ENCODE data around the gene TUBB6.

TUBB6 gene

GRCh38 chr18:12279781-12280531, 28.1 kb upstream of the TUBB6 start:
- no peaks in the 10 kb centered on the region for H3K36me3 ChIP-seq (ENCODE audit: insufficient read depth, low read length)
- WGBS, result 92% methylated on average over 16 of the region's 16 CpGs
- peak overlapping the region; percentile 72; the same call in 1 of the 2 replicates for H3K9ac ChIP-seq (ENCODE audit: low read depth, low read length)
- H3K27me3 ChIP-seq (ENCODE audit: insufficient read depth, low read length), result no peaks in the 10 kb centered on the region
- no peak overlapping the region for H3K4me3 ChIP-seq (ENCODE audit: low read length)
- H3K9me3 ChIP-seq (ENCODE audit: insufficient read depth, low read depth, low read length), result no peaks in the 10 kb centered on the region
- peak overlapping the region; percentile 86 for H3K27ac ChIP-seq (ENCODE audit: low read depth, low read length)
- H3K4me1 ChIP-seq (ENCODE audit: insufficient read depth, low read length), result peaks cover 23% of the 10 kb centered on the region

- WGBS, result 40% methylated on average over 1 of the region's 1 CpG
- Histone ChIP-seq H3K9ac (ENCODE audit: low read depth, low read length) (no peak overlapping the region), H3K27ac (ENCODE audit: low read depth, low read length) (no peak overlapping the region), H3K4me1 (ENCODE audit: insufficient read depth, low read length) (peaks cover 23% of the 10 kb centered on the region), H3K4me3 (ENCODE audit: low read length) (no peak overlapping the region), H3K27me3 (ENCODE audit: insufficient read depth, low read length) (peaks cover 9% of the 10 kb centered on the region), H3K9me3 (ENCODE audit: insufficient read depth, low read depth, low read length) (no peaks in the 10 kb centered on the region), H3K36me3 (ENCODE audit: insufficient read depth, low read length) (no peaks in the 10 kb centered on the region)
These were observed 26.2 kb upstream of the TUBB6 start for GRCh38 chr18:12281861-12282260.

- H3K4me3 ChIP-seq (ENCODE audit: low read length), result no peak overlapping the region
- no peaks in the 10 kb centered on the region for H3K36me3 ChIP-seq (ENCODE audit: insufficient read depth, low read length)
- WGBS, result 83% methylated on average over 9 of the region's 9 CpGs
- peaks cover 16% of the 10 kb centered on the region for H3K27me3 ChIP-seq (ENCODE audit: insufficient read depth, low read length)
- no peak overlapping the region for H3K9ac ChIP-seq (ENCODE audit: low read depth, low read length)
- no peak overlapping the region for H3K27ac ChIP-seq (ENCODE audit: low read depth, low read length)
- no peaks in the 10 kb centered on the region for H3K9me3 ChIP-seq (ENCODE audit: insufficient read depth, low read depth, low read length)
- H3K4me1 ChIP-seq (ENCODE audit: insufficient read depth, low read length), result peaks cover 23% of the 10 kb centered on the region
These were observed 25.5 kb upstream of the TUBB6 start for GRCh38 chr18:12282442-12283039.

- H3K4me1 ChIP-seq (ENCODE audit: insufficient read depth, low read length), result peaks cover 22% of the 10 kb centered on the region
- no peak overlapping the region for H3K9ac ChIP-seq (ENCODE audit: low read depth, low read length)
- no peaks in the 10 kb centered on the region for H3K36me3 ChIP-seq (ENCODE audit: insufficient read depth, low read length)
- H3K27me3 ChIP-seq (ENCODE audit: insufficient read depth, low read length), result peaks cover 23% of the 10 kb centered on the region
- H3K4me3 ChIP-seq (ENCODE audit: low read length), result no peak overlapping the region
- H3K27ac ChIP-seq (ENCODE audit: low read depth, low read length), result no peak overlapping the region
- 75% methylated on average over 6 of the region's 6 CpGs for WGBS
- no peaks in the 10 kb centered on the region for H3K9me3 ChIP-seq (ENCODE audit: insufficient read depth, low read depth, low read length)
These were observed 24.8 kb upstream of the TUBB6 start for GRCh38 chr18:12283256-12283655.

GRCh38 chr18:12283666-12284065, 24.4 kb upstream of the TUBB6 start:
- peaks cover 27% of the 10 kb centered on the region for H3K27me3 ChIP-seq (ENCODE audit: insufficient read depth, low read length)
- H3K4me3 ChIP-seq (ENCODE audit: low read length), result no peak overlapping the region
- no peak overlapping the region for H3K27ac ChIP-seq (ENCODE audit: low read depth, low read length)
- WGBS, result no CpG with 5 or more reads among the region's 1 CpG
- no peaks in the 10 kb centered on the region for H3K36me3 ChIP-seq (ENCODE audit: insufficient read depth, low read length)
- no peaks in the 10 kb centered on the region for H3K9me3 ChIP-seq (ENCODE audit: insufficient read depth, low read depth, low read length)
- no peak overlapping the region for H3K9ac ChIP-seq (ENCODE audit: low read depth, low read length)
- peaks cover 21% of the 10 kb centered on the region for H3K4me1 ChIP-seq (ENCODE audit: insufficient read depth, low read length)

- WGBS, result 29% methylated on average over 37 of the region's 37 CpGs
These were observed 20.8 kb upstream of the TUBB6 start for GRCh38 chr18:12287131-12287681.

GRCh38 chr18:12287684-12288402, 20.2 kb upstream of the TUBB6 start:
- no peak overlapping the region for H3K27ac ChIP-seq (ENCODE audit: low read depth, low read length)
- H3K36me3 ChIP-seq (ENCODE audit: insufficient read depth, low read length), result no peaks in the 10 kb centered on the region
- no peaks in the 10 kb centered on the region for H3K9me3 ChIP-seq (ENCODE audit: insufficient read depth, low read depth, low read length)
- peaks cover 7% of the 10 kb centered on the region for H3K4me1 ChIP-seq (ENCODE audit: insufficient read depth, low read length)
- 2% methylated on average over 41 of the region's 41 CpGs for WGBS
- peaks cover 40% of the 10 kb centered on the region for H3K27me3 ChIP-seq (ENCODE audit: insufficient read depth, low read length)
- H3K9ac ChIP-seq (ENCODE audit: low read depth, low read length), result peak overlapping the region; percentile 32
- H3K4me3 ChIP-seq (ENCODE audit: low read length), result peak overlapping the region; percentile 59

More at GRCh38 chr18:12287131-12287681, 20.8 kb upstream of the TUBB6 start:
- peaks cover 12% of the 10 kb centered on the region for H3K4me1 ChIP-seq (ENCODE audit: insufficient read depth, low read length)
- H3K36me3 ChIP-seq (ENCODE audit: insufficient read depth, low read length), result no peaks in the 10 kb centered on the region
- no peaks in the 10 kb centered on the region for H3K9me3 ChIP-seq (ENCODE audit: insufficient read depth, low read depth, low read length)
- H3K27ac ChIP-seq (ENCODE audit: low read depth, low read length), result no peak overlapping the region
- peak overlapping the region; percentile 59 for H3K4me3 ChIP-seq (ENCODE audit: low read length)
- H3K27me3 ChIP-seq (ENCODE audit: insufficient read depth, low read length), result peaks cover 40% of the 10 kb centered on the region
- 0 out of 2 replicates have a peak overlapping the region, but pooled peaks have one; percentile 32 for H3K9ac ChIP-seq (ENCODE audit: low read depth, low read length)

- Histone ChIP-seq H3K4me1 (ENCODE audit: insufficient read depth, low read length) (peaks cover 7% of the 10 kb centered on the region), H3K27me3 (ENCODE audit: insufficient read depth, low read length) (peaks cover 40% of the 10 kb centered on the region), H3K9me3 (ENCODE audit: insufficient read depth, low read depth, low read length) (no peaks in the 10 kb centered on the region), H3K36me3 (ENCODE audit: insufficient read depth, low read length) (no peaks in the 10 kb centered on the region), H3K9ac (ENCODE audit: low read depth, low read length) (peak overlapping the region; percentile 31), H3K4me3 (ENCODE audit: low read length) (peak overlapping the region; percentile 59), H3K27ac (ENCODE audit: low read depth, low read length) (no peak overlapping the region)
- WGBS, result 1% methylated on average over 10 of the region's 10 CpGs
These were observed 19.7 kb upstream of the TUBB6 start for GRCh38 chr18:12288403-12288755.

- WGBS, result 77% methylated on average over 1 of the region's 2 CpGs
- H3K9ac ChIP-seq (ENCODE audit: low read depth, low read length), result no peak overlapping the region
- H3K9me3 ChIP-seq (ENCODE audit: insufficient read depth, low read depth, low read length), result no peaks in the 10 kb centered on the region
- peaks cover 40% of the 10 kb centered on the region for H3K27me3 ChIP-seq (ENCODE audit: insufficient read depth, low read length)
- H3K4me1 ChIP-seq (ENCODE audit: insufficient read depth, low read length), result peaks cover 7% of the 10 kb centered on the region
- no peaks in the 10 kb centered on the region for H3K36me3 ChIP-seq (ENCODE audit: insufficient read depth, low read length)
- no peak overlapping the region for H3K27ac ChIP-seq (ENCODE audit: low read depth, low read length)
- no peak overlapping the region for H3K4me3 ChIP-seq (ENCODE audit: low read length)
These were observed 18.0 kb upstream of the TUBB6 start for GRCh38 chr18:12290086-12290485.

GRCh38 chr18:12291161-12291560, 16.9 kb upstream of the TUBB6 start:
- WGBS, result 93% methylated on average over 6 of the region's 6 CpGs
- Histone ChIP-seq H3K9ac (ENCODE audit: low read depth, low read length) (no peak overlapping the region), H3K4me1 (ENCODE audit: insufficient read depth, low read length) (peaks cover 7% of the 10 kb centered on the region), H3K27me3 (ENCODE audit: insufficient read depth, low read length) (peaks cover 38% of the 10 kb centered on the region), H3K9me3 (ENCODE audit: insufficient read depth, low read depth, low read length) (no peaks in the 10 kb centered on the region), H3K27ac (ENCODE audit: low read depth, low read length) (no peak overlapping the region), H3K4me3 (ENCODE audit: low read length) (no peak overlapping the region), H3K36me3 (ENCODE audit: insufficient read depth, low read length) (no peaks in the 10 kb centered on the region)

GRCh38 chr18:12291690-12292089, 16.4 kb upstream of the TUBB6 start:
- 89% methylated on average over 14 of the region's 14 CpGs for WGBS
- Histone ChIP-seq H3K36me3 (ENCODE audit: insufficient read depth, low read length) (no peaks in the 10 kb centered on the region), H3K27me3 (ENCODE audit: insufficient read depth, low read length) (peaks cover 33% of the 10 kb centered on the region), H3K4me1 (ENCODE audit: insufficient read depth, low read length) (peaks cover 7% of the 10 kb centered on the region), H3K4me3 (ENCODE audit: low read length) (no peak overlapping the region), H3K27ac (ENCODE audit: low read depth, low read length) (no peak overlapping the region), H3K9ac (ENCODE audit: low read depth, low read length) (no peak overlapping the region), H3K9me3 (ENCODE audit: insufficient read depth, low read depth, low read length) (no peaks in the 10 kb centered on the region)

All from HUES64 (cell line).